ENCODE results near the gene FPGT.
"Not testable (repeated sequence)": the region's sequence is repeated elsewhere in the genome, so short reads cannot be mapped to it uniquely, and the experiment has no call there.

FPGT gene

GRCh38 chr1:74236440-74236839 lies 38.4 kb downstream of the FPGT start:
- no peak overlapping the region for H3K4me3 ChIP-seq (ENCODE audit: low read length)

GRCh38 chr1:74237035-74237434 lies 39.0 kb downstream of the FPGT start:
- H3K4me3 ChIP-seq (ENCODE audit: low read length), result no peak overlapping the region
- no peak for TF ChIP-seq ZNF274 (IDR thresholded peaks at IDR 0.05; ENCODE audit: low read depth, low read length)

More at GRCh38 chr1:74236440-74236839, 38.4 kb downstream of the FPGT start:
- TF ChIP-seq ZNF274 (IDR thresholded peaks at IDR 0.05; ENCODE audit: low read depth, low read length), result no peak

- TF ChIP-seq ZNF274 (IDR thresholded peaks at IDR 0.05; ENCODE audit: low read depth, low read length), result no peak
- H3K4me3 ChIP-seq (ENCODE audit: low read length), result no peak overlapping the region
Measured at GRCh38 chr1:74237787-74238186, 39.7 kb downstream of the FPGT start.

- no peak for TF ChIP-seq ZNF274 (IDR thresholded peaks at IDR 0.05; ENCODE audit: low read depth, low read length)
- no peak overlapping the region for H3K4me3 ChIP-seq (ENCODE audit: low read length)
Measured at GRCh38 chr1:74245168-74245772, 47.2 kb downstream of the FPGT start.

GRCh38 chr1:74246315-74246714 lies 48.3 kb downstream of the FPGT start:
- no peak overlapping the region for H3K4me3 ChIP-seq (ENCODE audit: low read length)
- TF ChIP-seq ZNF274 (IDR thresholded peaks at IDR 0.05; ENCODE audit: low read depth, low read length), result no peak

GRCh38 chr1:74247881-74248528 lies 50.0 kb downstream of the FPGT start:
- H3K4me3 ChIP-seq (ENCODE audit: low read length), result no peak overlapping the region
- TF ChIP-seq ZNF274 (IDR thresholded peaks at IDR 0.05; ENCODE audit: low read depth, low read length), result no peak

GRCh38 chr1:74253243-74253824 lies 55.3 kb downstream of the FPGT start:
- not testable (repeated sequence) for H3K4me3 ChIP-seq (ENCODE audit: low read length)

Data from GM08714 (cell line).